ENCODE data around the gene NDUFB4.

GRCh38 chr3:120640231-120640630 lies 44.1 kb downstream of the NDUFB4 start:
- no peak for TF ChIP-seq SUZ12 (IDR thresholded peaks at IDR 0.05; ENCODE audit: extremely low read depth, insufficient read depth, insufficient read length)
- no peak for TF ChIP-seq YY1 (IDR thresholded peaks at IDR 0.05; ENCODE audit: insufficient read depth, insufficient read length)
- no peak for TF ChIP-seq ZNF274 (IDR thresholded peaks at IDR 0.05; ENCODE audit: low read depth, low read length)
